NCI-H2107 treated with DMSO at 0.1 percent for 48 hours (cell line): Measurements from ENCODE around the gene LYSET.
"Not testable (repeated sequence)": the region's sequence is repeated elsewhere in the genome, so short reads cannot be mapped to it uniquely, and the experiment has no call there.

Source experiments
- DNase-seq: peaks from one replicate; lab custom pipeline; 2025; ENCODE audit not compliant: unreplicated experiment; lab: John Stamatoyannopoulos, UW

The LYSET gene

DNA sequence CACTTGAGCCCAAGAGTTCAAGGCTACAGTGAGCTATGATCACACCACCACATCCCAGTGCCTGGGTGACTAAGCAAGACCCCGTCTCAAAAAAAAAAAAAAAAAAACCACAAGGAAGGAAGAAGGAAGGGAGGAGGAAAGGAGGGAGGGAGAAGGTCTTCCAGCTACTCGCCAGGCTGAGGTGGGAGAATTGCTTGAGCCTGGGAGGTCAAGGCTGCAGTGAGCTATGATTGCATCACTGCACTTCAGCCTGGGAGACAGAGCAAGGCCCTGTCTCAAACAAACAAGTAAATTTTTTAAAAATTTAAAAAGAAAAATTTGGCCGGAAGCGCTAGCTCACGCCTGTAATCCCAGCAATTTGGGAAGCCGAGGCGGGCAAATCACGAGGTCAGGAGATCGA lies 16.5 kb upstream of the LYSET start:
- not testable (repeated sequence) for DNase-seq

DNA sequence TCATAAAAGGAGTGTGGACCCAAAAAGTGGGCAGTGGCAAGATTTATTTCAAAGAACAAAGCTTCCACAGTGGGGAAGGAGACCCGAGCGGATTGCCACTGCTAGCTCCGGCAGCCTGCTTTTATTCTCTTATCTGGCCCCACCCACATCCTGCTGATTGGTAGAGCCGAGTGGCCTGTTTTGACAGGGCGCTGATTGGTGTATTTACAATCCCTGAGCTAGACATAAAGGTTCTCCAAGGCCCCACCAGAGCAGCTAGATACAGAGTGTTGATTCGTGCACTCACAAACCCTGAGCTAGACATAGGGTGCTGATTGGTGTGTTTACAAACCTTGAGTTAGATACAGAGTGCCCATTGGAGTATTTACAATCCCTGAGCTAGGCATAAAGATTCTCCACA lies 15.5 kb upstream of the LYSET start:
- not testable (repeated sequence) for DNase-seq

- not testable (repeated sequence) for DNase-seq
These were observed 15.0 kb upstream of the LYSET start for GRCh38 chr14:93170141-93170540.

DNA sequence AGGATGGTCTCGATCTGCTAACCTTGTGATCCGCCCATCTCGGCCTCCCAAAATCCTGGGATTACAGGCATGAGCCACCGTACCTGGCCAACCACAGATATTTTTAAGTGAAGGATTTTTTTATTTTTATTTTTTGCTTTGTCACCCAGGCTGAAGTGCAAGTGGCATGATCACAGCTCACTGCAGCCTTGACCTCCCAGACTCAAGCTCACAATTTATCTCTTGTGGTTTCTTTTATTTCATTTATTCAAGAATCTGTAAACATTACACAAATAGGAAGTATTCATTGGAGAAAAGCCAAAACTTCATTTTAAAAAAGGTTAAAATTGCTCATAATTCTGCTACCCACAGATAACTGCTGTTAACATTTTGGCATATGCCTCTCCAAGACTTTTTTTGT lies 13.7 kb upstream of the LYSET start:
- no peak for DNase-seq

GRCh38 chr14:93173943-93174395 lies 11.1 kb upstream of the LYSET start:
- peak; percentile 25 for DNase-seq

- not testable (repeated sequence) for DNase-seq
These were observed 10.4 kb upstream of the LYSET start for GRCh38 chr14:93174731-93175130.

DNA sequence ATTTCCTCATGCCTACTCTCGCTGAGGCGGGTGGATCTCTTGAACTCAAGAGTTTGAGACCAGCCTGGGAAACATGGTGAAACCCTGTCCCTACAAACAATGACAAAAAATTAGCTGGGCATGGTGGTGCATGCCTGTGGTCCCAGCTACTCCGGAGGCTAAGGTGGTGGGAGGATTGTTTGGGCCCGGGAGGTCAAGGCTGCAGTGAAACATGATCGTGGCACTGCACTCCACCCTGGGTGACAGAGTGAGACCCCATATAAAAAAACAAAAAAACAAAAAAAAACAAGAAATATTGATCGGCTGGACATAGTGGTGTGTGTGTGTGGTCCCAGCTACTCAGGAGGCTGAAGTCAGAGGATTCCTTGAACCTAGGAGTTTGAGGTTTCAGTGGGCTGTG lies 9.6 kb upstream of the LYSET start:
- no peak for DNase-seq

- no peak for DNase-seq
These were observed 1.4 kb upstream of the LYSET start for GRCh38 chr14:93183596-93184317.

DNA sequence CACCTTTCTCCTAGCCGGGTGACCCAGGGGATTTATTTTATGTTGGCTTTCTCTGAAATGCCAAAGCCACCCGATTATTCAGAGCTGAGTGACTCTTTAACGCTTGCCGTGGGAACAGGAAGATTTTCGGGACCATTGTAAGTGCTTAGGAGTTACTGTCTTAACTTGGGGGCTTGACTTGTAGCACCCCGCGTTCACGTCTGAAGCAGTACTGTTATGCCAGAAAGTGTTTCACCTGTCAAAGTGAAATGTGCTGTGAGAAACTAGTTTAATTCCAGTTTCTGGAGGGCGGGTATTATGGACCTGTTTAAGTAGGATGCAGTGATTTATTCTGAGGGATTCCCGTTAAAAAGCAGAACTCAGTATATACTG lies 218 bp downstream of the LYSET start:
- DNase-seq = no peak

GRCh38 chr14:93186466-93186865 lies 1.3 kb downstream of the LYSET start:
- DNase-seq = no peak

- no peak for DNase-seq
These were observed 1.8 kb downstream of the LYSET start for GRCh38 chr14:93186956-93187355.

DNA sequence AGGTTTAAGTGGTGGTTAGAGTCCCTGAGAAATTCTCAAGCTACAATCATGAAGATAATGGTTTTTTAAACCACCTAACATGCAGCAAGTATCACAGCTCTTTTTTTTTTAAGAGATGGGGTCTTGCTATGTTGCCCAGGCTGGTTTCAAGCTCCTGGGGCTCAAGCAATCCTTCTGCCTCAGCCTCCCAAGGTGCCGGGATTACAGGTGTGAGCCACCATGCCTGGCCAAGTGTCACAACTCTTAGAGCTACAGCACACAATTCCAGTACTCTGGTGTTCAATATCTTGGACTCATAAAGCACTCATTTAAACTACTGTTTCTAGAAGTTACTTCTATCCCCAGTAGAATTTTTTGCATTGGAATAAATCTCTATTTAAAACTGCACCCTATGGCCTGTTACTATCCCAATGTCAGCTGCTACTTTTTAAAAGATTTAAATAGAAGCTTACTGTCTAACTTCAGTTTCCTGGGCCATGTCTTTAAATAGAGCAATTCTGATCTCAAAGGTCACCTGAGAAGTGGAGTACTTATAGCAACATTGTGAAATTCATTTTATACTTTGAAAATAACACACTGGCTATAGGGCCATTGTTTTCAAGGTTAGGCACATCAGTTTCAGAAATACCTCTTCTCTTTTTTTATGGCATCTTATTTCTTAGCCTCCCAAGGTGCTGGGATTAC lies 10.3 kb downstream of the LYSET start:
- DNase-seq = no peak

DNA sequence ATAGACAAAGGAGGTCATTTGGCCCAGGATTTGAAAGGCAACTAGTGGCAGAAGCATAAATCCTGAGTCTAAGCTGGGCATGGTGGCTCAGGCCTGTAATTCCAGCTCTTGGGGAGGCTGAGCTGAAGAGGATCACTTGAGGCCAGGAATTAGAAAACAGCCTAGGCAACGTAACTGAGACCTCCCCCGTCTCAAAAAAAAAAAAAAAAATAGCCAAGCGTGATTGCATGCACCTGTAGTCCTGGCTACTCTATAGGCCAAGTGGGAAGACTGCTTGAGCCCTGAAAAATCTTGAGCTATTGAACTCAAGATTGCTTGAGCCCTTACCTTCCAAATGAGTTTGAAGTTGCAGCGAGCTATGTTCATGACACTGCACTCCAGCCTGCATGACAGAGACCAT lies 13.9 kb downstream of the LYSET start:
- no peak for DNase-seq

DNA sequence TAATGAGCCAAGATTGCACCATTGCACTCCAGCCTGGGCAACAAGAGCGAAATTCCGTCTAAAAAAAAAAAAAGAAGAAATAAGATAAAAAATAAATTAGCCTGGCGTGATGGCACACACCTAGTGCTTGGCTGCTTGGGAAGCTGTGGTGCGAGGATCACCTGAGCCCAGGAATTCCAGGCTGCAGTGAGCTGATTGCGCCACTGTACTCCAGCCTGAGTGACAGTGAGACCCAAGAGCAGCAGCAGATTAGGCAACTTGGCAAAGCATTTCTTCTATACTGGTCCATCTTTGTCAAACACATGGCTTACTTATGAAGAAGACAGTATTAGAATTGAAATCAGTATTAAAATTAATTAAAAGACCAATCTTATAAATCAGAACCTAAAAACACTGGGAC lies 15.4 kb downstream of the LYSET start:
- no peak for DNase-seq

- DNase-seq = no peak
These were observed 16.1 kb downstream of the LYSET start for GRCh38 chr14:93201155-93201704.

DNA sequence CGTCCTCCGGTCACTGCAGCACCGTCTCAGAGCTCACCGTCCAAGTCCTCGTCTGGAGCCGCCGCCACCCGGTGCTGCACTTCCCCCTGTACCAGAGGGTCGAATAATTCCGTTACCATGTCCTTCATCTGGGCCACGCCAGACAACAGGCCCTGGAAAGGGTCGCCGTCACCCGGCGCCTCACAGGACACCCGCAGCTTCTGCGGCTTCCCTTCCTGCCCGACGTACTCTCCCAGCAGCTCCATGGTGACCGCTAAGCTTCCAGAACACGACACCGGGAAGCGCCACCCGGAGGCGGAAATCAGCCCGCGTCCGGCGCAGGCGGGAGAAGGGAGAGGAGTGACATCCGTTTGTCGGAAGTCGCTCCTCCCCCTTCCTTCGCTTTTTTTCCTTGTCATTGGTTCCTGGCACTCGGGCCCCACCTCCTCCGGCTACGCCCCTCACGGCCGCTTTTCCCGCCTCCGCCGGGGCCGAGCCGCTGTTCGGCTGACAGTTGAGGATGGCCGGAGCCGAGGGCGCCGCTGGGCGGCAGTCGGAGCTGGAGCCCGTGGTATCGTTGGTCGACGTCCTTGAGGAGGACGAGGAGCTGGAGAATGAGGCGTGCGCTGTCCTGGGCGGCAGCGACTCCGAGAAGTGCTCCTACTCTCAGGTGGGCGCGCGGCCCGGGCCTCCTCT lies 21.8 kb downstream of the LYSET start, which contains the start of the genes GON7 and UBR7:
GON7 (minus strand) TSS at position 273 of the 675 bp plus-strand sequence; CDS start at position 245, 28 bp downstream.
UBR7 (plus strand) TSS at position 464 of the 675 bp plus-strand sequence; CDS start at position 500, 36 bp downstream.
- DNase-seq = peak; percentile 99

- DNase-seq = peak; percentile 26
These were observed 22.6 kb downstream of the LYSET start for GRCh38 chr14:93207468-93208308.

GRCh38 chr14:93212432-93212831 lies 27.3 kb downstream of the LYSET start:
- no peak for DNase-seq

- DNase-seq = no peak
These were observed 29.5 kb downstream of the LYSET start for GRCh38 chr14:93214598-93214997.

GRCh38 chr14:93219103-93219726 lies 34.1 kb downstream of the LYSET start:
- DNase-seq = peak; percentile 61
